Activated CD4-positive, alpha-beta T cell treated with anti-CD3 and anti-CD28 coated beads, Interleukin-2, amount 50 U/mL, for 48 hours (primary cell): ENCODE results near the gene KCNIP1.

ENCODE experiments used
- DNase-seq, 2 experiments: peaks; one replicate each; pipeline ENCODE4 v3.0.0-alpha.2; 2020

The KCNIP1 gene

GRCh38 chr5:170631466-170632195 is 127.8 kb downstream of the KCNIP1 start:
- no peak for DNase-seq

- no peak for DNase-seq
These were observed 128.6 kb downstream of the KCNIP1 start for GRCh38 chr5:170632266-170632984.

- peak; percentile 60 to 68 for DNase-seq
These were observed 129.1 kb downstream of the KCNIP1 start for GRCh38 chr5:170632985-170633234.

GRCh38 chr5:170633235-170634081 is 129.6 kb downstream of the KCNIP1 start:
- DNase-seq = no peak

GRCh38 chr5:170634256-170634990 is 130.6 kb downstream of the KCNIP1 start:
- DNase-seq = no peak

- no peak for DNase-seq
These were observed 131.9 kb downstream of the KCNIP1 start for GRCh38 chr5:170635706-170636105.

GRCh38 chr5:170636206-170636605 is 132.4 kb downstream of the KCNIP1 start:
- DNase-seq = no peak

- no peak for DNase-seq
These were observed 133.1 kb downstream of the KCNIP1 start for GRCh38 chr5:170636801-170637477.

- no peak for DNase-seq
These were observed 134.2 kb downstream of the KCNIP1 start for GRCh38 chr5:170638051-170638450.

GRCh38 chr5:170638454-170639220 is 134.8 kb downstream of the KCNIP1 start:
- peak; percentile 79 to 83 for DNase-seq

GRCh38 chr5:170639221-170639925 is 135.6 kb downstream of the KCNIP1 start:
- no peak for DNase-seq

- no peak for DNase-seq
These were observed 137.1 kb downstream of the KCNIP1 start for GRCh38 chr5:170640731-170641588.

- no peak for DNase-seq
These were observed 137.8 kb downstream of the KCNIP1 start for GRCh38 chr5:170641589-170642031.

- DNase-seq = no peak
These were observed 138.4 kb downstream of the KCNIP1 start for GRCh38 chr5:170642066-170642735.

- DNase-seq = no peak
These were observed 139.1 kb downstream of the KCNIP1 start for GRCh38 chr5:170642776-170643436.

- no peak for DNase-seq
These were observed 139.8 kb downstream of the KCNIP1 start for GRCh38 chr5:170643591-170643990.

- DNase-seq = no peak
These were observed 140.7 kb downstream of the KCNIP1 start for GRCh38 chr5:170644501-170644900.

- no peak for DNase-seq
These were observed 144.7 kb downstream of the KCNIP1 start for GRCh38 chr5:170648541-170648940.

GRCh38 chr5:170650850-170651249 is 147.0 kb downstream of the KCNIP1 start:
- no peak for DNase-seq
